SK-N-MC (cell line): ENCODE results near the gene TP73.

Experiments
- DNase-seq: peaks from one replicate; pipeline ENCODE4 v3.0.0-alpha.2; 2011; ENCODE audit warnings: low read depth, low spot score
- H3K27ac ChIP-seq: fragments of 200-600 bp; sonication (generic); 2 replicates; pipeline ENCODE4 v1.5.1; 2016; ENCODE audit warnings: mixed run types
- H3K36me3 ChIP-seq: fragments of 200-600 bp; sonication (generic); 2 replicates; pipeline ENCODE4 v1.6.1; 2017; ENCODE audit warnings: antibody characterized with exemption, low read length, mixed read lengths; ENCODE audit not compliant: insufficient read depth
- H3K4me3 ChIP-seq: fragments of 200-600 bp; sonication (generic); 2 replicates; pipeline ENCODE4 v1.5.1; 2016
- H3K9ac ChIP-seq: fragments of 200-600 bp; sonication (generic); 2 replicates; pipeline ENCODE4 v1.8.0; 2017; ENCODE audit warnings: mixed run types, mixed read lengths; ENCODE audit not compliant: insufficient read length
- H3K9me3 ChIP-seq: fragments of 200-600 bp; sonication (generic); 2 replicates; pipeline ENCODE4 v1.6.1; 2017; ENCODE audit warnings: low read depth, mild to moderate bottlenecking, antibody characterized with exemption, low read length, moderate library complexity, mixed read lengths
- EZH2 ChIP-seq: fragments of 200-600 bp; sonication (generic); IDR thresholded peaks from one replicate; pipeline ENCODE4 v1.6.1; 2017; ENCODE audit warnings: antibody characterized with exemption
- FOXP2 ChIP-seq: optimal IDR thresholded peaks from 2 replicates; pipeline ENCODE3; 2011; ENCODE audit warnings: mild to moderate bottlenecking, moderate library complexity; ENCODE audit not compliant: insufficient read depth; ENCODE audit errors: extremely low read length, control extremely low read depth
- POLR2AphosphoS5 ChIP-seq: IDR thresholded peaks from 2 replicates; pipeline ENCODE4 v1.6.1; 2012; ENCODE audit warnings: mild to moderate bottlenecking, low read depth, low read length, borderline replicate concordance

The TP73 gene

DNA sequence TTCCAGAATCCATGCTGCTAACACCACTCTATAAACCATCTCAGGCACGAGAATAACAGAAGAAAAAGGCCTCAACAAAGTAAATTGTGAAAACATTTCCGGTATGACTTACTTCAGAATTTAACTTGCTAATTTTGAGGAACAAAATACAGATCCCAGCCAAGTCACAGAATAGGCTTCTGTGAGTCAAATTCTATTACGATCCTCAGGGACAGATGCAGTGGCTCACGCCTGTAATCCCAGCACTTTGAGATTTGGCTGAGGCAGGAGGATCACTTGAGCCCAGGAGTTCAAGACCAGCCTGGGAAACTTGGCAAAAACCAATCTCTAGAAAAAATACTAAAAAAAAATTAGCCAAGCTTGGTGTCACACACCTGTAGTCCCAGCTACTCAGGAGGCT is 91.1 kb downstream of the TP73 start:
- Histone ChIP-seq H3K36me3 (peaks cover 4% of the 10 kb centered on the region; the same call in 1 of the 2 replicates), H3K9me3 (no peaks in the 10 kb centered on the region)
- TF ChIP-seq FOXP2 (no peak), POLR2AphosphoS5 (no peak), EZH2 (no peak)

DNA sequence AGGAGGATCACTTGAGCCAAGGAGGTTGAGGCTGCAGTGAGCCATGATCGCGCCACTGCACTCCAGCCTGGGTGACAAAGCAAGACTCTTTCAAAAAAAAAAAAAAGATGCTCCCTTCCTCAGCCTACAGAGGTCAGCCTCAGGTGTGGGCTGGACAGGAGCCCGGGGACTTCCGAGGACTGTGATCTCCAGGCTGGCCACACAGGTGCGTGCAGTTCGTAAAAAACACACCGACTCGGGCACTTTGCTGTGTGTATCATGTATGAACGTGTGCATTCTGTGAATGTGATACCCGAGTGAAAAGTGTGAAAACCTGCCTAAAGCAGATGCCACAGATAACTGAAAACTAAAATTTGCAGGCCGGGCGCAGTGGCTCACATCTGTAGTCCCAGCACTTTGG is 91.5 kb downstream of the TP73 start:
- Histone ChIP-seq H3K9me3 (no peaks in the 10 kb centered on the region), H3K36me3 (peaks cover 3% of the 10 kb centered on the region; the same call in 1 of the 2 replicates), H3K4me3 (no peak overlapping the region), H3K27ac (no peak overlapping the region), H3K9ac (no peak overlapping the region)
- no peak for TF ChIP-seq POLR2AphosphoS5
- TF ChIP-seq EZH2 = no peak
- no peak for TF ChIP-seq FOXP2
- no peak for DNase-seq

More for the DNA sequence above, 91.1 kb downstream of the TP73 start:
- DNase-seq = no peak
- Histone ChIP-seq H3K27ac (no peak overlapping the region), H3K4me3 (no peak overlapping the region), H3K9ac (no peak overlapping the region)

DNA sequence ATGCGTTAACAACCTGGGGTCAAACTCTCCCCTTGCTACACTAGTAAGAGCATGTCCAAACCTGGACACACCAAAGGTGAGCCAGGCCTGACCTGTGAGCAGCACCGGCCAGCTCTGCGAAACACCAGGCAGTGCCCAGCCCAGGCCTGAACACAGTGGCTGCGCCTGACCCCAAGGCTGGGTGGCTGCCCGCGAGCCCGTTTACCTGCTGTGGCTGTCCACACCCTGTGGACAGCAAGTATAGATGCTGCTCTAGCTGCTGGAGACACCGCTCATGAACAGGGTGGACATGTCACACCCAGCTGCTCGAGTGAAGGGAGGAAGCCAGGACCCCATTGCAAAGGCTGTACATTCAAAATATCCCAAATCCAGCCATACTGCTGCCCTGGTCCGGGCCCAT is 92.3 kb downstream of the TP73 start:
- no peak for TF ChIP-seq EZH2
- no peak for TF ChIP-seq FOXP2
- TF ChIP-seq POLR2AphosphoS5 = no peak
- no peak overlapping the region for H3K4me3 ChIP-seq
- no peak overlapping the region for H3K9ac ChIP-seq
- no peak for DNase-seq
- H3K27ac ChIP-seq = no peak overlapping the region
- peaks cover 3% of the 10 kb centered on the region; the same call in 1 of the 2 replicates for H3K36me3 ChIP-seq
- H3K9me3 ChIP-seq = no peaks in the 10 kb centered on the region

DNA sequence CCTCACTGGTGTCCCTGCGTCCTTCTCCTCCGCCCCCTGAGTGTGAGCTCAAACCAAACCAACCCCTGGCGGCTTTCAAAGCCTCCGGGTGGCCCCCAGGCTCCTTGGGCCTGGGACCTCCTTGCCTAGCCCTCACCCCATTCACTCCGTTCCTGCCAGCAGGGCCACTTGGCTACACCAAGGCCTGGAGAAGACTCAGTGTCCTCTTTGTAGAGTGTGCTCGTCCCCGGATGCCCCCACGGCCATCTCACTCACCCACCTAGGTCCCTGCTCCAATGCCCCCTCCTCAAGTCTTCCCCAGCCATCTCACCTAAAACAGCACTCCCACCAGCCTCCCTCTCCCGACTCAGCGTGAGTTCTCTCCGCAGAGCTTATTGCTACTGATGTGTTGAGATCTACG is 92.8 kb downstream of the TP73 start:
- H3K4me3 ChIP-seq = no peak overlapping the region
- DNase-seq = no peak
- no peak overlapping the region for H3K9ac ChIP-seq
- peaks cover under 1% of the 10 kb centered on the region; the same call in 1 of the 2 replicates for H3K36me3 ChIP-seq
- H3K9me3 ChIP-seq = no peaks in the 10 kb centered on the region
- TF ChIP-seq FOXP2 = no peak
- no peak for TF ChIP-seq EZH2
- TF ChIP-seq POLR2AphosphoS5 = no peak
- no peak overlapping the region for H3K27ac ChIP-seq

DNA sequence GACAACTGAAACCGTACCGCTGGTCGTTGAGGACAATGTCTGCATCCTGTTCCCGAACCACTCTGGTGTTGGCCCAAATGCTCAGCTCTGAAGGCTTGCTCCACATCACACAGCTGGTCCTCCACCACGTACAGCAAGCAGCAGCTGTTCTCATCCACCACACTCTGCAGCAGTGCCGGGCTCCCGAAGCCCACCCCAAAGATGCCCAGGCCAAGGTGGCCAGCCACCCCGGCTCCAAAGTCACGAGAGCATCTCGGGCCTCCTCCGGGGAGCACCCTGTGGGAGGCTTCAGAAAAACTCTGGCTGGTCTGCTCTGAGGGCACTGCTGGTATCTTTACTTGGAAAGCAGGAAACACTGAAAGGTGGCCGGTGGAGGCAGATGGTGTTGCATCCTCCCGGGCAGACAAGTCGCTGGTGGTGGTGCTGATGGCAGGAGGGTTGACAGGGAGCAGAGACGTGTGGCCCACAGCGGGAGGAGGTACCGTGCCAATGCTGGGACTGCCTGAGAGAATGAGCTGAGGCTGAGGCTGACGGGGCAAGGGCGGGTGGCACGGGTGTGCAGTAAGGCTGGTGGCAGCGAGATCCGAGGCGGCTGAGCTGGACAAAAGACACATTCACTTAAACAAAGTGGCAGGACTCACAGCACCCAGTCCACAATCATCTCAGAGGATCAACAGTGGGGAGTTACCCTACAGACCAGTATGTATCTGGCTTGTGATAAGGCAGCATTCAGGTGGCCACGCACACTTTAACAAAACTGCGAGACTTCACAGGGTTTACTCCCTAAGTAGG is 93.5 kb downstream of the TP73 start:
- Histone ChIP-seq H3K4me3 (peak overlapping the region; percentile 83), H3K9ac (no peak overlapping the region)
- no peak for TF ChIP-seq EZH2
- no peak for TF ChIP-seq POLR2AphosphoS5
- TF ChIP-seq FOXP2 = no peak

DNA sequence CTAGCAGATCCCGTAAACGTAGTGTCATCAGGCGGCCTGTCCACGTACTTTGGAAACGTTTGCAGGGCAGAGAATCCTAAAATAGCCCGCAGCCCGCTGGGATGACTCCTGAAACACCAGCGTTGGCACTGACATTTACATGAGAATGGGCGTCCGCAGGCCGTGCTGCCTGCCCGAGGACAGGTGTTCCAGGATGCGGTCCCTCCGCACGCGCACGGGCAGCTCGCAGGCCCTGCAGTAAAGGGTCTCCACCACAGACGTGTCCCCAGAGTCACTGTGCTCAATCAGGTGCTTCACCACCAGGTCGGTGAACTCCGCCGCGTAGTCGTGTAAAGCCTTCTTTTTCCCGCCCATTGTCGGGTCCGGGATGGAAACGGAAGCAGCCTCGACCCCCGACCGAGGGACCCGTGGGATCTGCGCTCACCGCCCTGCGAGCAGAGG is 94.1 kb downstream of the TP73 start:
- Histone ChIP-seq H3K9me3 (no peaks in the 10 kb centered on the region), H3K9ac (peak overlapping the region; percentile 86), H3K27ac (no peak overlapping the region), H3K36me3 (no peaks in the 10 kb centered on the region; the same call in 1 of the 2 replicates), H3K4me3 (peak overlapping the region; percentile 83)
- DNase-seq = no peak
- TF ChIP-seq FOXP2 (no peak), POLR2AphosphoS5 (no peak), EZH2 (no peak)

More for the DNA sequence above, 93.5 kb downstream of the TP73 start:
- no peak for DNase-seq
- Histone ChIP-seq H3K36me3 (no peaks in the 10 kb centered on the region; the same call in 1 of the 2 replicates), H3K9me3 (no peaks in the 10 kb centered on the region), H3K27ac (no peak overlapping the region)

DNA sequence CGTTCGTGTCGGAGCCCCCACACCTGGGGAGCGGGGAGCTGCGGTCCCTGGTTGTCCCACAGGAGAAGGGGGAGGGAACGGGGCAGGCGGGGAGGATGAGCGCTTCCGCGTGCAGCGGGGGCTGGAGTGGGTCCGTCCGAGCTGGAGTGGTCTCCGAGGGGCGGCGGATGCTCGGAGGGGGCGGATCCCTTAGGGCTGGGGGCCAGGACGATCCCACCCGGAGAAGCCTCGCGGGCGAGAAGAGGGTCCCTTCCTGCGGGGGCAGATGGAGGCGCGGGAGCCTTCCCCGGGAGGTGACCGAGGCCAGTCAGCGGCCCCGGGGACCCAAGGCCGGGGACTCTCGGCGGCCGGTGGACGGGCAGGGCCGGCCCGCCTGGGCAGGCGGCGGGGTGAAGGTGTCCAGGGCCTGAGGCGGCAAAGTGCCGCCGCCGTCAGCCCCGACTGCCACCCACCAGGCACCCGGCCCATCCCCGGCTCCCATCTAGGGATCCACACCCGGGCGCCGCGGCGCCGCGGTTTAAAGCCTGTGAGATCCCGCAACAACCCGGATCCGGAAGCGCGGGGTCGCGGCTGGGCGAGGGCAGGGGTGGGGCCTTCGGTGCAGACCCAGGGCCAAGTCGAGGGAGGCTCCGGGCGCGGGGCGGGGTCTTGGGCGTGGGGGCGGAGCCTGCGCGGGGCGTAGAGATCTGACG is 94.7 kb downstream of the TP73 start:
- H3K9me3 ChIP-seq = no peaks in the 10 kb centered on the region
- DNase-seq = no peak
- H3K27ac ChIP-seq = no peak overlapping the region
- H3K9ac ChIP-seq = peak overlapping the region; percentile 86
- H3K4me3 ChIP-seq = peak overlapping the region; percentile 83
- H3K36me3 ChIP-seq = no peaks in the 10 kb centered on the region; the same call in 1 of the 2 replicates
- TF ChIP-seq FOXP2 (no peak), POLR2AphosphoS5 (peak; percentile 85), EZH2 (no peak)

DNA sequence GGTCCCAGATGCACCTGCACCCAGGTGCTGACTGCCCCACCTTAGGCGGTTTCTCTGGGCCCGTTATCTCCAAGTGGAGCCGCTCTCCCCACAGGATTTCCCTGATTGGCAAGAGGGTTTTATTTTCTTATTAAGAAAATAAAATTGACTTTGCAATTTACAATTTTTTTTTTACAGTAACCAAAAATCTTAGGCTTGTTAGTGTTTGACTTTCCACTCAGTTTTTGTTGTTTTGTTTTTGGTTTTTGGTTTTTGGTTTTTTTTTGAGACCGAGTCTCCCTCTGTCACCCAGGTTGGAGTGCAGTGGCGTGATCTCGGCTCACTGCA is 95.2 kb downstream of the TP73 start:
- H3K27ac ChIP-seq = no peak overlapping the region
- TF ChIP-seq EZH2 (no peak), POLR2AphosphoS5 (no peak), FOXP2 (no peak)
- no peak for DNase-seq
- no peak overlapping the region for H3K9ac ChIP-seq
- peak overlapping the region; percentile 83 for H3K4me3 ChIP-seq
- no peaks in the 10 kb centered on the region; the same call in 1 of the 2 replicates for H3K36me3 ChIP-seq
- no peaks in the 10 kb centered on the region for H3K9me3 ChIP-seq
